Esophagus muscularis mucosa (tissue), 4 donors: ENCODE measurements around the gene COL3A1.

Experiments used
- EP300 ChIP-seq: sonication (generic); formaldehyde crosslinking; IDR thresholded peaks from one replicate; pipeline ENCODE4 v1.6.1; 2017; ENCODE audit warnings: antibody characterized with exemption
- POLR2A ChIP-seq: fragments of 450-650 bp; IDR thresholded peaks from one replicate; pipeline ENCODE4 v1.6.1; 2017; ENCODE audit warnings: antibody characterized with exemption, moderate library complexity, mild to moderate bottlenecking, low read depth
- POLR2AphosphoS5 ChIP-seq, 2 donors: sonication (generic); formaldehyde crosslinking; IDR thresholded peaks; one replicate each; pipeline ENCODE4 v1.6.1; 2017; ENCODE audit warnings: antibody characterized with exemption in 2 of 2
- TF ChIP-seq, protein P1 (sequence below), 3 experiments: fragments of 200-600 bp in 2 of 3; fragments of 450-650 bp in 1 of 3; sonication (generic) in 2 of 3; IDR thresholded peaks; one replicate each; pipeline ENCODE4 v1.5.1; 2017 to 2019; ENCODE audit warnings: antibody characterized with exemption in 3 of 3, mild to moderate bottlenecking in 2 of 3, moderate library complexity in 1 of 3

DNA sequence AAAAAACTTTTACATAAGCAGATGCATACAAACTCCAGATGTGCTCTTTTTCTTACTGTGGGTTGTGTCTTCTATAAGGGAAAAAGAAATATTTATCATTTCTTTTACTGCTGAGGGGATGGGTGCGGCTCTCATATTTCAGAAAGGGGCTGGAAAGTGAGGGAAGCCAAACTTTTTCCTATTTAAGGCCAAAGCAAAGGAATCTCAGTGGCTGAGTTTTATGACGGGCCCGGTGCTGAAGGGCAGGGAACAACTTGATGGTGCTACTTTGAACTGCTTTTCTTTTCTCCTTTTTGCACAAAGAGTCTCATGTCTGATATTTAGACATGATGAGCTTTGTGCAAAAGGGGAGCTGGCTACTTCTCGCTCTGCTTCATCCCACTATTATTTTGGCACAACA, at the start of gene COL3A1:
- peak; percentile 14 for TF ChIP-seq POLR2A
- TF ChIP-seq EP300: no peak
- TF ChIP-seq, protein P1, sequence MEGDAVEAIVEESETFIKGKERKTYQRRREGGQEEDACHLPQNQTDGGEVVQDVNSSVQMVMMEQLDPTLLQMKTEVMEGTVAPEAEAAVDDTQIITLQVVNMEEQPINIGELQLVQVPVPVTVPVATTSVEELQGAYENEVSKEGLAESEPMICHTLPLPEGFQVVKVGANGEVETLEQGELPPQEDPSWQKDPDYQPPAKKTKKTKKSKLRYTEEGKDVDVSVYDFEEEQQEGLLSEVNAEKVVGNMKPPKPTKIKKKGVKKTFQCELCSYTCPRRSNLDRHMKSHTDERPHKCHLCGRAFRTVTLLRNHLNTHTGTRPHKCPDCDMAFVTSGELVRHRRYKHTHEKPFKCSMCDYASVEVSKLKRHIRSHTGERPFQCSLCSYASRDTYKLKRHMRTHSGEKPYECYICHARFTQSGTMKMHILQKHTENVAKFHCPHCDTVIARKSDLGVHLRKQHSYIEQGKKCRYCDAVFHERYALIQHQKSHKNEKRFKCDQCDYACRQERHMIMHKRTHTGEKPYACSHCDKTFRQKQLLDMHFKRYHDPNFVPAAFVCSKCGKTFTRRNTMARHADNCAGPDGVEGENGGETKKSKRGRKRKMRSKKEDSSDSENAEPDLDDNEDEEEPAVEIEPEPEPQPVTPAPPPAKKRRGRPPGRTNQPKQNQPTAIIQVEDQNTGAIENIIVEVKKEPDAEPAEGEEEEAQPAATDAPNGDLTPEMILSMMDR (IDR thresholded peaks at IDR 0.05): no peak
- peak; percentile 60 to 84 for TF ChIP-seq POLR2AphosphoS5 (IDR thresholded peaks at IDR 0.05)
